ENCODE data around the gene KLHDC3. TPM values are rescaled to one million over a fixed set of nuclear protein-coding genes. Genes with fewer than 3 reads are reported as not detected.

KLHDC3 gene
- total and polyA plus RNA-seq, 10 of the 15 experiments (the other 5 are each of a cell fraction or from before 2014, with no cell fraction given), result 2.4 to 102 (median 55.4) TPM

- intact Hi-C loops (cut with micrococcal nuclease; ENCODE audit: unreplicated experiment) (no loop called here), in situ Hi-C loops (cut with MboI) (no loop called here)
- no peak for FAIRE-seq
- Histone ChIP-seq H3K27ac (ENCODE audit: control insufficient read depth, insufficient read depth) (no peak overlapping the region), H3K4me3 (no peak overlapping the region), H3K79me2 (ENCODE audit: control insufficient read depth, insufficient read depth, low read length) (peaks cover 4% of the 10 kb centered on the region), H4K20me1 (ENCODE audit: control insufficient read depth, insufficient read depth) (peaks cover 3% of the 10 kb centered on the region; the same call in 1 of the 2 replicates), H3K4me1 (ENCODE audit: control insufficient read depth, insufficient read depth, low read length) (no peaks in the 10 kb centered on the region), H3K36me3 (ENCODE audit: control insufficient read depth in 2 of 2, insufficient read depth in 2 of 2, low read length in 1 of 2) (peaks cover 12 to 32% of the 10 kb centered on the region in 2 experiments), H2AFZ (ENCODE audit: control insufficient read depth, low read depth, low read length) (no peak overlapping the region), H3K9me3 (replicated peaks; ENCODE audit: control insufficient read depth, insufficient read depth, low read length) (no peaks in the 10 kb centered on the region), H3K4me2 (ENCODE audit: control insufficient read depth, insufficient read depth) (no peak overlapping the region), H3K9ac (ENCODE audit: control insufficient read depth, insufficient read depth, low read length) (no peak overlapping the region), H3K27me3 (replicated peaks in 1 of 2; ENCODE audit: control insufficient read depth in 2 of 2, insufficient read depth in 2 of 2, low read length in 1 of 2) (no peaks in the 10 kb centered on the region)
- DNase-seq (ENCODE audit: low read depth, low spot score), result no peak
- ChIA-PET CTCF (interaction anchor here (0.6 kb wide), 1 partner anchor 98 kb away, joined by 4 read pairs; no protein-coding TSS in a partner anchor), POLR2A (no interaction called here), SMC1A (ENCODE audit: uncharacterized antibody, unreplicated experiment) (no interaction called here), RAD21 (ENCODE audit: unreplicated experiment) (no interaction called here)
- 97% methylated on average over 9 of the region's 9 CpGs for WGBS (ENCODE audit: insufficient coverage, insufficient replicate concordance, low lambda C conversion rate, missing lambda C conversion rate)
- no peak for TF ChIP-seq MYB (IDR thresholded peaks at IDR 0.05; ENCODE audit: borderline replicate concordance, low read depth, low read length)
- TF ChIP-seq, protein P1, sequence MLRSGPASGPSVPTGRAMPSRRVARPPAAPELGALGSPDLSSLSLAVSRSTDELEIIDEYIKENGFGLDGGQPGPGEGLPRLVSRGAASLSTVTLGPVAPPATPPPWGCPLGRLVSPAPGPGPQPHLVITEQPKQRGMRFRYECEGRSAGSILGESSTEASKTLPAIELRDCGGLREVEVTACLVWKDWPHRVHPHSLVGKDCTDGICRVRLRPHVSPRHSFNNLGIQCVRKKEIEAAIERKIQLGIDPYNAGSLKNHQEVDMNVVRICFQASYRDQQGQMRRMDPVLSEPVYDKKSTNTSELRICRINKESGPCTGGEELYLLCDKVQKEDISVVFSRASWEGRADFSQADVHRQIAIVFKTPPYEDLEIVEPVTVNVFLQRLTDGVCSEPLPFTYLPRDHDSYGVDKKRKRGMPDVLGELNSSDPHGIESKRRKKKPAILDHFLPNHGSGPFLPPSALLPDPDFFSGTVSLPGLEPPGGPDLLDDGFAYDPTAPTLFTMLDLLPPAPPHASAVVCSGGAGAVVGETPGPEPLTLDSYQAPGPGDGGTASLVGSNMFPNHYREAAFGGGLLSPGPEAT (IDR thresholded peaks at IDR 0.05; ENCODE audit: low read depth), result no peak
- no peak for TF ChIP-seq NR2C1 (IDR thresholded peaks at IDR 0.05)
- TF ChIP-seq RAD51 (IDR thresholded peaks at IDR 0.05), result no peak
- no peak for TF ChIP-seq HDAC6 (IDR thresholded peaks at IDR 0.05; ENCODE audit: unreplicated experiment)
- no peak for TF ChIP-seq TAF1 (IDR thresholded peaks at IDR 0.05; ENCODE audit: borderline replicate concordance, low read depth, low read length)
- no peak for TF ChIP-seq MYC (IDR thresholded peaks at IDR 0.05; ENCODE audit: insufficient read depth, insufficient read length, insufficient replicate concordance, low read length, severe bottlenecking)
- TF ChIP-seq STAT3 (IDR thresholded peaks at IDR 0.05; ENCODE audit: low read depth, low read length), result no peak
- no peak for TF ChIP-seq CBX5 (IDR thresholded peaks at IDR 0.05; ENCODE audit: low read depth)
- TF ChIP-seq JUND (IDR thresholded peaks at IDR 0.05; ENCODE audit: low read depth, low read length), result no peak
- TF ChIP-seq BCLAF1 (IDR thresholded peaks at IDR 0.05), result no peak
- TF ChIP-seq, protein P2, sequence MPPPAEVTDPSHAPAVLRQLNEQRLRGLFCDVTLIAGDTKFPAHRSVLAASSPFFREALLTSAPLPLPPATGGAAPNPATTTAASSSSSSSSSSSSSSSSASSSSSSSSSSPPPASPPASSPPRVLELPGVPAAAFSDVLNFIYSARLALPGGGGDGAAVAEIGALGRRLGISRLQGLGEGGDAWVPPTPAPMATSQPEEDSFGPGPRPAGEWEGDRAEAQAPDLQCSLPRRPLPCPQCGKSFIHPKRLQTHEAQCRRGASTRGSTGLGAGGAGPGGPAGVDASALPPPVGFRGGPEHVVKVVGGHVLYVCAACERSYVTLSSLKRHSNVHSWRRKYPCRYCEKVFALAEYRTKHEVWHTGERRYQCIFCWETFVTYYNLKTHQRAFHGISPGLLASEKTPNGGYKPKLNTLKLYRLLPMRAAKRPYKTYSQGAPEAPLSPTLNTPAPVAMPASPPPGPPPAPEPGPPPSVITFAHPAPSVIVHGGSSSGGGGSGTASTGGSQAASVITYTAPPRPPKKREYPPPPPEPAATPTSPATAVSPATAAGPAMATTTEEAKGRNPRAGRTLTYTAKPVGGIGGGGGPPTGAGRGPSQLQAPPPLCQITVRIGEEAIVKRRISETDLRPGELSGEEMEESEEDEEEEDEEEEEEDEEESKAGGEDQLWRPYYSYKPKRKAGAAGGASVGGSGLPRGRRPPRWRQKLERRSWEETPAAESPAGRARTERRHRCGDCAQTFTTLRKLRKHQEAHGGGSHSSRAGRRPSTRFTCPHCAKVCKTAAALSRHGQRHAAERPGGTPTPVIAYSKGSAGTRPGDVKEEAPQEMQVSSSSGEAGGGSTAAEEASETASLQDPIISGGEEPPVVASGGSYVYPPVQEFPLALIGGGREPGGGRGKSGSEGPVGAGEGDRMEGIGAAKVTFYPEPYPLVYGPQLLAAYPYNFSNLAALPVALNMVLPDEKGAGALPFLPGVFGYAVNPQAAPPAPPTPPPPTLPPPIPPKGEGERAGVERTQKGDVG (CRISPR knock-in tag; IDR thresholded peaks at IDR 0.05), result no peak
- no peak for ATAC-seq
- BruUV-seq (replicated peaks), result no TSS peak
Measured at GRCh38 chr6:43029120-43029519, 15.1 kb downstream of the KLHDC3 start.

All from GM12878 (cell line).